Measurements from ENCODE around the gene DPY19L2.
"Not testable (repeated sequence)": the region's sequence is repeated elsewhere in the genome, so short reads cannot be mapped to it uniquely, and the experiment has no call there.

The DPY19L2 gene

GRCh38 chr12:63686623-63687022 is 18.3 kb upstream of the DPY19L2 start:
- not testable (repeated sequence) for H2AFZ ChIP-seq (ENCODE audit: low read depth, low read length); H3K4me3 ChIP-seq (ENCODE audit: low read length); H3K4me1 ChIP-seq (ENCODE audit: insufficient read depth, low read length); H3K36me3 ChIP-seq (ENCODE audit: insufficient read depth, low read length); H3K9me3 ChIP-seq (ENCODE audit: low read length); H3K27me3 ChIP-seq (ENCODE audit: insufficient read depth, low read length)

GRCh38 chr12:63685789-63686188 is 17.5 kb upstream of the DPY19L2 start:
- not testable (repeated sequence) for H3K4me3 ChIP-seq (ENCODE audit: low read length); H3K4me1 ChIP-seq (ENCODE audit: insufficient read depth, low read length); H2AFZ ChIP-seq (ENCODE audit: low read depth, low read length); H3K27me3 ChIP-seq (ENCODE audit: insufficient read depth, low read length); H3K9me3 ChIP-seq (ENCODE audit: low read length); H3K36me3 ChIP-seq (ENCODE audit: insufficient read depth, low read length)

GRCh38 chr12:63682617-63683016 is 14.3 kb upstream of the DPY19L2 start:
- H3K36me3 ChIP-seq (ENCODE audit: insufficient read depth, low read length); H3K27me3 ChIP-seq (ENCODE audit: insufficient read depth, low read length); H3K9me3 ChIP-seq (ENCODE audit: low read length); H3K4me1 ChIP-seq (ENCODE audit: insufficient read depth, low read length); H2AFZ ChIP-seq (ENCODE audit: low read depth, low read length); H3K4me3 ChIP-seq (ENCODE audit: low read length): not testable (repeated sequence)

GRCh38 chr12:63680758-63681157 is 12.5 kb upstream of the DPY19L2 start:
- not testable (repeated sequence) for H3K9me3 ChIP-seq (ENCODE audit: low read length); H2AFZ ChIP-seq (ENCODE audit: low read depth, low read length); H3K36me3 ChIP-seq (ENCODE audit: insufficient read depth, low read length); H3K4me1 ChIP-seq (ENCODE audit: insufficient read depth, low read length); H3K4me3 ChIP-seq (ENCODE audit: low read length); H3K27me3 ChIP-seq (ENCODE audit: insufficient read depth, low read length)

- H3K27me3 ChIP-seq (ENCODE audit: insufficient read depth, low read length); H3K9me3 ChIP-seq (ENCODE audit: low read length): not testable (repeated sequence)
These were observed 4.3 kb upstream of the DPY19L2 start for GRCh38 chr12:63672550-63672949.

GRCh38 chr12:63669936-63670335 is 1.6 kb upstream of the DPY19L2 start:
- not testable (repeated sequence) for H3K9me3 ChIP-seq (ENCODE audit: low read length); H3K4me3 ChIP-seq (ENCODE audit: low read length); H3K27me3 ChIP-seq (ENCODE audit: insufficient read depth, low read length); H2AFZ ChIP-seq (ENCODE audit: low read depth, low read length); H3K4me1 ChIP-seq (ENCODE audit: insufficient read depth, low read length); H3K36me3 ChIP-seq (ENCODE audit: insufficient read depth, low read length)

More at GRCh38 chr12:63672550-63672949, 4.3 kb upstream of the DPY19L2 start:
- H3K4me3 ChIP-seq (ENCODE audit: low read length); H2AFZ ChIP-seq (ENCODE audit: low read depth, low read length); H3K36me3 ChIP-seq (ENCODE audit: insufficient read depth, low read length); H3K4me1 ChIP-seq (ENCODE audit: insufficient read depth, low read length): not testable (repeated sequence)

- not testable (repeated sequence) for H3K4me3 ChIP-seq (ENCODE audit: low read length); H2AFZ ChIP-seq (ENCODE audit: low read depth, low read length); H3K27me3 ChIP-seq (ENCODE audit: insufficient read depth, low read length); H3K4me1 ChIP-seq (ENCODE audit: insufficient read depth, low read length); H3K36me3 ChIP-seq (ENCODE audit: insufficient read depth, low read length); H3K9me3 ChIP-seq (ENCODE audit: low read length)
These were observed 1.1 kb upstream of the DPY19L2 start for GRCh38 chr12:63669427-63669826.

GRCh38 chr12:63668800-63669365 is 590 bp upstream of the DPY19L2 start:
- Histone ChIP-seq H2AFZ (ENCODE audit: low read depth, low read length) (peak overlapping the region; percentile 98), H3K4me3 (ENCODE audit: low read length) (peak overlapping the region; percentile 89)
- H3K9me3 ChIP-seq (ENCODE audit: low read length); H3K4me1 ChIP-seq (ENCODE audit: insufficient read depth, low read length); H3K27me3 ChIP-seq (ENCODE audit: insufficient read depth, low read length); H3K36me3 ChIP-seq (ENCODE audit: insufficient read depth, low read length): not testable (repeated sequence)

GRCh38 chr12:63663005-63663404 is 5.3 kb downstream of the DPY19L2 start:
- not testable (repeated sequence) for H3K4me1 ChIP-seq (ENCODE audit: insufficient read depth, low read length)

GRCh38 chr12:63658501-63658900 is 9.8 kb downstream of the DPY19L2 start:
- H3K27me3 ChIP-seq (ENCODE audit: insufficient read depth, low read length); H2AFZ ChIP-seq (ENCODE audit: low read depth, low read length); H3K4me1 ChIP-seq (ENCODE audit: insufficient read depth, low read length); H3K4me3 ChIP-seq (ENCODE audit: low read length); H3K36me3 ChIP-seq (ENCODE audit: insufficient read depth, low read length); H3K9me3 ChIP-seq (ENCODE audit: low read length): not testable (repeated sequence)

More at GRCh38 chr12:63663005-63663404, 5.3 kb downstream of the DPY19L2 start:
- H3K4me3 ChIP-seq (ENCODE audit: low read length); H2AFZ ChIP-seq (ENCODE audit: low read depth, low read length); H3K36me3 ChIP-seq (ENCODE audit: insufficient read depth, low read length); H3K9me3 ChIP-seq (ENCODE audit: low read length); H3K27me3 ChIP-seq (ENCODE audit: insufficient read depth, low read length): not testable (repeated sequence)

- H3K4me1 ChIP-seq (ENCODE audit: insufficient read depth, low read length); H3K9me3 ChIP-seq (ENCODE audit: low read length); H3K36me3 ChIP-seq (ENCODE audit: insufficient read depth, low read length); H2AFZ ChIP-seq (ENCODE audit: low read depth, low read length); H3K27me3 ChIP-seq (ENCODE audit: insufficient read depth, low read length); H3K4me3 ChIP-seq (ENCODE audit: low read length): not testable (repeated sequence)
These were observed 11.9 kb downstream of the DPY19L2 start for GRCh38 chr12:63656407-63656806.

- not testable (repeated sequence) for H3K36me3 ChIP-seq (ENCODE audit: insufficient read depth, low read length); H2AFZ ChIP-seq (ENCODE audit: low read depth, low read length); H3K4me3 ChIP-seq (ENCODE audit: low read length); H3K9me3 ChIP-seq (ENCODE audit: low read length); H3K27me3 ChIP-seq (ENCODE audit: insufficient read depth, low read length); H3K4me1 ChIP-seq (ENCODE audit: insufficient read depth, low read length)
These were observed 12.6 kb downstream of the DPY19L2 start for GRCh38 chr12:63655543-63656257.

GRCh38 chr12:63654481-63654880 is 13.8 kb downstream of the DPY19L2 start:
- H2AFZ ChIP-seq (ENCODE audit: low read depth, low read length); H3K9me3 ChIP-seq (ENCODE audit: low read length); H3K36me3 ChIP-seq (ENCODE audit: insufficient read depth, low read length); H3K4me1 ChIP-seq (ENCODE audit: insufficient read depth, low read length); H3K4me3 ChIP-seq (ENCODE audit: low read length); H3K27me3 ChIP-seq (ENCODE audit: insufficient read depth, low read length): not testable (repeated sequence)

- not testable (repeated sequence) for H3K4me3 ChIP-seq (ENCODE audit: low read length); H3K9me3 ChIP-seq (ENCODE audit: low read length); H3K27me3 ChIP-seq (ENCODE audit: insufficient read depth, low read length); H3K4me1 ChIP-seq (ENCODE audit: insufficient read depth, low read length); H2AFZ ChIP-seq (ENCODE audit: low read depth, low read length); H3K36me3 ChIP-seq (ENCODE audit: insufficient read depth, low read length)
These were observed 18.8 kb downstream of the DPY19L2 start for GRCh38 chr12:63649517-63649916.
